Frontal cortex (tissue), 4 donors: Measurements from ENCODE around the gene CLK3. TPM values are rescaled to one million over a fixed set of nuclear protein-coding genes. Genes with fewer than 3 reads are reported as not detected.
"Not testable (repeated sequence)": the region's sequence is repeated elsewhere in the genome, so short reads cannot be mapped to it uniquely, and the experiment has no call there.

Source experiments
- DNase-seq, 2 donors: peaks; one replicate each; pipeline ENCODE4 v3.0.0; 2012; ENCODE audit warnings: low spot score in 2 of 2
- FAIRE-seq: peaks from 2 replicates; lab custom pipeline; 2012; peaks lifted over from hg19 to GRCh38; lab: Jason Lieb, UNC
- total RNA-seq: library from RNA; depleted of rRNA; stranded (reverse); fragments of >200 nt; gene quantifications from one replicate; pipeline ENCODE4 v1.2.3, GENCODE V29; 2014
- donor health status: control.
- donor health status: control.
- donor health status: control.

CLK3 gene
- total RNA-seq, 1 donor from 2014 or later = 26.5 TPM

DNA sequence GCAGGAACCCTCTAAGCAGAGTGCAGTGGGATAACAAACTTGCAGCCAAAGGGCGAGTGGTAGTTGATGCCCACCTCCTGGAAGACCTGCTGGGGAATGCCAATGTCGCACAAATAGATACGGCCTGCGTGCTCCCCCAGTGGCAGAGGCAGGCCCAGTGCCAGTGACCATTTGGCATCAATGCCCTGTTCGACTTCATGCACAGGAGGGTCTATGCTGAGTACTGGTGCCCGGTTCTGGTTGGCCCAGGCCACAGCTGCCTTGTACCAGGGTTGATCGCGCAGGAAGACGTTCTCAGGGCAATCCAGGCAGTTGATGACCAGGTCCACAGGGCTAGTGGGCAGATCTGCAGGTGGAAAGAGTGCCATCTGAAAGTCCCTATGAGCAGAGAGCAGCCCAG, 17.0 kb downstream of the CLK3 start:
- DNase-seq (no peak), FAIRE-seq (no peak)

DNA sequence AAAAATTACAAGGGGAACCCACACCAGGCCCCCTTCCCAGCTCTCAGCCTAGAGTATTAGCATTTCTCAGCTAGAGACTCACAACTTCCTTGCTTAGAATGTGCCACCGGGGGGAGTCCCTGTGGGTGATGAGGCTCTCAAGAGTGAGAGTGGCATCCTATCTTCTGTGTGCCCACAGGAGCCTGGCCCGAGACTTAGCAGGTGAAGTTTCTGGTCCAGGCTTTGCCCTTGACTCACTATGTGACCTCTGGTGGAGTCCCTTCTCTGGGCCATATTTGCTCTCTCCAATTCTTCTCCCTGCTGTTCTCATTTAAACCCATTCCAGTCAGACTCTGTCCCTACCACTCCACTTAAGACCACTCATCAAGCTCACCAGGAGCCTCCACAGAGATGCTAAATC, 18.1 kb downstream of the CLK3 start:
- no peak for DNase-seq
- FAIRE-seq = no peak

DNA sequence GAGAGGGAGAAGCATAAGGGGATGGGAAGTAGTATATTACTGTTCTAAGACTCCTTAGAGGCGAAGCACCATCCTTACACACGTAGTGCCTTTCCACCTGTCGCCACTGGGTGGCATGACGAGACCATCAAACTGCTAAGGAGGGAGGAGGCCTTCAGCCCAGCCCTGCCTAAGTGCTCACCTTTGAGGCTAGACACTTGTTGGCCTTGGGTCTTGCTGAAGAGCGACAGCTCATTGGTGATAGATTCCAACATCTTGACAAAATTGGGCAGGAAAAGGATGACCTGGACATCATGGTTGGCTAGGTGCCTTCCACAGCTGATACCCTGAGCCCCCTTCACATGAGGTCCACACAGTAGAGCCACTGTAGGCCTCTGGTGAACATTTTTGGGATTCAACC, 19.6 kb downstream of the CLK3 start:
- DNase-seq (peak; percentile 52 to 70), FAIRE-seq (no peak)

DNA sequence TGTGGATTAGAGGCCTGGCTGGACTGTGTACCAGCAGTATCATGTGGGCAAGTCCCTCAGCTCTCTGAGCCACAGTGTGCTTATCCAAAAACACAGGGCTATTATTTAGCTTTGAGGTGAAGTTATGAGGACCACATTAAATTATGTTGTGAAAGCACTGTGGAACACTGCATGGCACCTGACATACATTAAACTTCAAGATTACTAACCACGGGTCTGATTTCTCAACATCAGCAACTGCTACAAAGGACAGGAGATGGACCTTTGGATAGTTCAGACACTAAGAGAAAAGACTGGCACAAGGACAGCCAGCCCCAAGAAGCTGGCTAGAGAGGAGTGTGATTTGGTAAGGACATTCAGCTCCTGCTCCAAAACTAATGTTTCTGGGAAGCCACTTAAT, 21.3 kb downstream of the CLK3 start:
- FAIRE-seq (no peak), DNase-seq (no peak)

DNA sequence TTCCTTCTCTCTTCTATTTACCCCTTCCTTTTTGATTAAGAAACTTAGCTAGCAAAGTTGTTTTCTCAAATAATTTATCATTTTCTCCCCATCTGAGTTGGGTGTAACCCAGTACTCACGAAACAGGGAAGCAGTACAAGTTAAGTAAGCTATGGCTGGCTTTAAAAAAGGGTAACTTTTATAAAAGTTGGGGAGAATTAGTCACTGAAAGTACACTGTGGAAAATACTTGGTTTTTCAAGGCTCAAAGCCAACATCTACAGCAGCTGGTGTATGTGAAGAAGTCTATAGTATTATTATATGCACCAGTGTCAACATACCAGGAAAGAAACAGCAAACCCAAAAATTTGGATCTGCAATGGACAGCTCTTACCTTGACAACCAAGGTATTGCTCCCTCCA, 25.5 kb downstream of the CLK3 start:
- FAIRE-seq (no peak), DNase-seq (no peak)

DNA sequence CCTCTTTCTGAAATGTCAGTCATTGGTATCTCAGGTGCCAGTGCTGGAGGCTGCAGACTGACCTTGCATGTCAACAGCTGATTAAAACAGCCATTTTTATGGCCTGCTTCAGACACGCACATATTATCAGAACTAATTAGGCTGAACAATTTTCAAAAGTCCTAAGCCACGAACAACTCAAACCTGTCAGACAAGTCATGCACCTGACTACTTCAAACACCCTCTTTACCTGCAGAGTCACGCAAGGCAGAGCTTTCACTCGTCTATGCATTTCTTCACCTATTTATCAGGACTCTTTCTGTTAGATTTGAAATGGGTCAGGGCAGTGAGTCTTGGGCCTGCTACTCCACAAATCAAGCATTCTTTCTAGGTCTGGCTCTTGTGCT, 26.7 kb downstream of the CLK3 start:
- FAIRE-seq (no peak), DNase-seq (no peak)

DNA sequence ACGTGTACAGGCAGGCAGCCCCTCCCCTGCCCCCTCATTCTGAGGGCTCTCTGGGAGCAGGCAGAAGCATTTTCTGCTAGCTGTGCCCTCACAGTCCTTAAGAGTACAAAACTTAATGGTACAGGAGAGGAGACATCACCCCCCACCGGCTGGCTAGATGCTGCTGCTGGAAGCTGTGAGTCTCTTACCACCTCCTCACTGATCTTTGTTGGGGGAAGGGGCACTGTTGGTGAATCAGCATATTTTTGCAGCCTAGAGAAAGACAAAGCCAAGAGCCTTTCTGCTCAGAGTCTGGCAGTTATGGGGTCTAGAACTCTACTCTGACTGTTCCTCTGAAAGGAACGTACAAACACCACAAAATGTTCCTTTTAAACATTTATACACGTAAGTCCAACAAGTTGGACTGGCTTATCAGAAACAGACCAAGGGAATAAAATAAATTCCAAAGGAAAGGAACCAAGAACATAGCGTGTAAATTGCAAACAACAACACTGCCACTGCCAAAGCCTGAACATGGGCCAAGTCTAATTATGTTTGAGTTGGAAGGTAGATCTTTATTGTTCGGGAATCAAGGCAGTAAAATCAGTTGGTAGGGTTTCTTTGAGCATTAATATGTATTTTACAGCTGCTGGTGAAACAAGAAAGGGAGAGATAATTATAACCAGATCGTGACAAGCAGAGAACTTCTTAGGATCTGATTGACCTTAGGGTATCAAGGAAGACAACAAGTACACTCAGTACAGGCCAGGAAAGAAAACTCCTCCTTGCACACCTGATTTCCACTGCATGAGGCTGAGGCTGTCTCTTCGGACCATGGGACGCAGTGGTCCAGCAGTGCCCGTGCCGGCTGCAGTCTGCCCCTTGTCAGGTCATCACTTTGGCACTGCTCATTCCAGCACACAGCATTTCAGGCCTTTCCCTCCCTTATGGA, 27.4 kb downstream of the CLK3 start:
- DNase-seq (no peak), FAIRE-seq (no peak)

DNA sequence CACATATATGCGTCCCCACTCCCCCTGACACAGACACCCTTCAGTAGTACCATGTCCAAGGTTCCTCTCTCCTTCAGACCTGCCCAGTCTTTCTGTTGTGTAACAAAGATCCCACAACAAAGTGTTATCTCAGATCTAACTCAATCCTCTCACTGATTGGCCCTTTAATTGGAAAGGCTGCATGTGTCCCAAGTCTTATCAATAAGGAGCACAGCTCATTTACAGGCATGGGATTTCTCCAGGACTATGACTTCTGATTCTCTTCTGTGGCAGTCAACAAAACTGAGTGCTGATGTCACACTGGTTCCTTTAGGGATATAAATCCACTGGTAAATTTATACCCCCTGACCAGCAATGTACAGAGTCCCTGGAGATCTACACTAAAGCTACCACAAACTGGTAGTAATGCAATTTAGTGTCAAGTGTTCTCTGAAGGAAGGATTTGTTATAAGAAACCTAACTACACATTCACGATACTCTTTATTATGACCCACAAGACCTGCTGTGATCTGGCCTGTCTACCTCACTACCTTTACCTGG, 28.1 kb downstream of the CLK3 start:
- FAIRE-seq (no peak), DNase-seq (no peak)

DNA sequence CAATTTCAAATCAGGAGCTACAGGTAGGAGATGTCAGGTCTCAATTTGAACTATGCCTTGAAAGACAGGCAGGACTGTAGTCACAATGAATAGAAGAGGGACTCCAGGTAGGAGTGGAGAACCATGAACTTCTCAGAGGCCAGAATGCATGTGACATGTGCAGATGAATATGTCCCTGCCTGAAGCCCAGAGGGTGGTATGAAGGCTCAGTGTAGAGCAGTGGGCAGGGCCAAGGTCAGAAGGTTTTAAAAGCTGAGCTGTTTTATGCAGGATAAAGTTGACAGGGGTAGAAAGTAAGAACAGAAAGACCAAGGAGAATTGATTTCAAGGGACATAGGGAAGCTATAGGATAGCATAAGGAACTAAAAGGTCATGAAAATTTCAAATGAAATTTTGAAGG, 30.8 kb downstream of the CLK3 start:
- no peak for FAIRE-seq
- no peak for DNase-seq

DNA sequence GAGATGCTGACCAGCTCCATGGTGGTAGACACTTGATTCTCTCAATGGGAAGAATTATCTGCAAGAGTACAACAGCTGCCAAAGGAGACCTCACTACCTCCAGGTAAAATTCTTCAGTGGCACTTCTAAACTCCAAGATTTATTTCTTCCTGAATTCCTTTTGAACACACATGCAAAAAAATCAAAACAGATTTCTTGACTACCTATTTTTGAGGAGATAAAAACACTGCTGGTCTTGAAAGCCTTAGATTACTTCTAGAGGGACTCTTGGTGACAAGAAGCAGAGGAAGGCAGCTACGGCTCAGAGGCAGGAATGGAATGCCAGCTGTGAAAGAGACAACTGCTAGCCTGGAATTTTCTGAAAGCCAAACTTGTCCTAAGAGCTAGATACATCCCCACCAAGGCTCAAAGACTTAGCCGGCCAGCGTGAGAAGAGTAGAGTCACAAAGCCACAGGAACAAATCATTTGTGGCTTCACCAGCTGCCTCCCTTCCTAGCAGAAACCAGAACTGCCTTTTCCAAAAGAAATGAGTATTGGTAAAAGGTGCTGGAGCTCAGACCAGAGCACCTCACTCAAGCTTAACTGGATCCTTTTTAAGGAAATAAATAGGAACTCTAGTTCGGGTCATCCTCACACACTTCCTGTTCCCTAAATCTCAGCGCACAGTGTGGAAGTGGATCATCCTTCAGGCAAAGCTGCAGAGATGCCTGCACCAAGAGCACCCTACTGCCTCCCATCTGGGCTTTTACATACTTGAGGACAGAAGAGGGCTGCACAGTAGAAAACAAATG, 32.6 kb downstream of the CLK3 start:
- no peak for DNase-seq
- no peak for FAIRE-seq

DNA sequence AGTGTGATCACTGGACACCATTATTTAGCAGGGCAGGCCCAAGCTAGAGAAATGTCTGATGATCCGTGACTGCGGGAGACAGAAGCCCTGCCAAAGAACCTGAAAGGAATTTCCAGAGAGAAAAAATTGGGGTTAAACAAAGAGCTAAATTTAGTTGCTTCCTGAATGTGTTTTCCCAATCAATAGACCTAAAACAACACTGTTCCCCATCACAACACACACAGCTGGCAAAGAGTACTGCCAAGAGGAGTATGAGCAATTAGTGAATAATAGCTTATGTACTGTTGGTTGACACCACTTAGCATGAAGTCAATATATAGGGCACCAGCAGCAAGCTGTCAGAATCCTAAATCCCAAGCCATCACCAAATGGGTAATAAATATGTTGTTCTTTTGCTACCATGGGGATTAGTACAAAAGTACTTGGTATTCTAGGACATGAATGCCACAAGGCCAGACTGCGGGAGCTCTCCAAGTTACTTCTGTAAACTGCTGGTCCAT, 35.7 kb downstream of the CLK3 start:
- DNase-seq = no peak
- FAIRE-seq = no peak

DNA sequence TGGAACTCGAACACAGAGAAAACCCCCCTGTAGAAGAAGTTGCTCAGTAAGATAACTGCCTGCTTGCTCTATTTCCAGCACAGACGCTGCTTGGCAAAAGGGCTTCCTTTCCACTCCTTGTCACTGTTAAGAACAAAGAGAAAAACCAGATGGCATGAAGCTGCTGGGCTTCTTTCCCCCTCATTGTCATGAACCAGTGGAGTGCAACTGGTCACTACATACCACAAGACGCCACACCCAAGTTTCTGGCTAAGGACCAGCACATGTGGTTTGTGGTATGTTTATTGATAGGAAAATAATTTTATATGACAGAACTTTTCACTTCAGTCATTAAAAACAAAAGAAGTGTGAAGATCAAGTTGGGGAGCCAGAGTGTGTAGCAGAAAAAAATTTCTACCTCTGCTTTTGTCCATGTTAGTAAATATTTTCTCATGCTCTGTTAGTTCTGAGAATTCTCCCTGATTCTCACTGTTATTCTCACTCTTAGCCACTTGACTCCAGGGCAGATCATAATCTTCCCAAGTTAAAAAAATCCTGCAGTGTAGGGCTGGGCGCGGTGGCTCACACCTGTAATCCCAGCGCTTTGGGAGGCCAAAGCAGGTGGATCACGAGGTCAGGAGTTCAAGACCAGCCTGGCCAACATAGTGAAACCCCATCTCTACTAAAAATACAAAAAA, 37.9 kb downstream of the CLK3 start:
- FAIRE-seq = no peak
- no peak for DNase-seq

DNA sequence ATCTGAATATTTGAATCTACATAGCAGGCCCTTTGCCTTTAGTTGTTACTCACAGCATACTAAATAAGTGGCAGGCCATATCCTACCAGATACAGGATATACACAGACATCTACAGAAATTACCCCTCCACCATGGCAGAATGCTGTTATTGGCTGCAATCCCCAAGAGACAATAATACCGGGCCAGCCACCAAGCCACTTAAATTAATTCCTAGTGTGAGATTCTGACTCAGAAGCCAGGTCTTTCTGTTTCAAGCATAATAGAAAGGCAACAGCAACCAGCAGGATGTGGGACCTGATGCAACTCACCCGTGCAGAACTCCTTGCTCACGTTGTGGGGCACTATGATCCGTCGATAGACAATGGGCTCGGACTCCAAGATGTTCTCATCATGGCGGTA, 39.8 kb downstream of the CLK3 start:
- FAIRE-seq (no peak), DNase-seq (no peak)

DNA sequence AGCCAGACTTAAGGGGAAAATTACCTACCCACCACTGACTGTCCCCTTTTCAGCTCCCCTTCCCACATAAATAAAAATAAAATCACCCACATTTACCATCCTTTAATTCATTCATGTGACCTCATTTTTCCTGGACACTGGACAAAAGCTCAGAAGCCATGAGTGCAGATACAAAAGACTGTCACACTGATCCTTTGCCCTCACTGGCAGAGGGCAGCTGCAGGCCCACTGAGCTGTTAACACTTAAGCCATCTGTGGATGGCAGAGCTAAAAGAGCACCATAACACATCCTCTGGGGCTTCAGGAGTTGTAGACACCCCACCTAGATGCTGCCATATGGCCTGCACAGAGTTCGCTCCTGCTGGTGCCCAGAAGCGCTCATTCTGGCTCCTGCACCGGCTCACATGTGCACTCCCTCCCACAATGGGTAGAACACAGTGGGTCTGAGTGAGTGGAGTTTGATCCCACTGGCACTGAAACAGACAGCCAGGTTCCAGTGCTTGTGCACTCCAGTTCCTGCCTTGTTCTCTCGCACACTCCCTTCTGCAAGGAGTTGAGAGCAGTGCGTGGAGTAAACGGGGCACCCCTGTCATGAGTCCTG, 41.4 kb downstream of the CLK3 start:
- FAIRE-seq = no peak
- no peak for DNase-seq

DNA sequence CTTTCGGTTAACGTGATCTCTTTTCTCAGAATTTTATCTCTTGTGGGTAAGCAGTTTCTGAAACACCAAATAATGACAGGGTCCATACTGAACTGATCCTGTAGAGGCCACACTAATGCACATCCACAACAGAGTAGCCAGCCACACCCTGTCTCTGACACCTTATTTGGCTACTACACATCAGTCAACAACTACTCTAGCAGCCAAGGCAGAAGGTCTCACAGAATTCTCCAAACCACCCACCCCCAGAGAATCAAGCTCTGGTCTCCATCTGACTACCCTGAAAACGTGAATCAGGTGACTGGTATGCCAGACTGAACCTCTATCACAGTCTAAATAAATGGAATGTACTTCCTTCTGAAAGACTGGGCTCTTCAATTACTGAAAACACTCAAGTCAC, 42.2 kb downstream of the CLK3 start:
- FAIRE-seq = no peak
- DNase-seq = no peak

DNA sequence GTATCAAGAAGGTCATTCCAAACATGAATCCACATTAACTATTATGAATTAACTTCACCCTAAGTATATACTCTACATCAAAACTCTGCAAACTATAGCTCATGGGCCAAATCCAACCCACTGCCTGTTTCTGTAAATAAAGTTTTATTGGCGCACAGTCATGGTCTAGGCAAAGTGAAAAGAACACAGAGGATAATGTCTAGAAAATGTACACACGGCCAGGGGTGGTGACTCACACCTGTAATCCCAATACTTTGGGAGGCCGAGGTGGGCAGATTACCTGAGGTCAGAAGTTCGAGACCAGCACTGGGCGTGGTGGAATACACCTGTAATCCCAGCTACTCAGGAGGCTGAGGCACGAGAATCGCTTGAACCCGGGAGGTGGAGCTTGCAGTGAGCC, 45.6 kb downstream of the CLK3 start:
- not testable (repeated sequence) for FAIRE-seq

DNA sequence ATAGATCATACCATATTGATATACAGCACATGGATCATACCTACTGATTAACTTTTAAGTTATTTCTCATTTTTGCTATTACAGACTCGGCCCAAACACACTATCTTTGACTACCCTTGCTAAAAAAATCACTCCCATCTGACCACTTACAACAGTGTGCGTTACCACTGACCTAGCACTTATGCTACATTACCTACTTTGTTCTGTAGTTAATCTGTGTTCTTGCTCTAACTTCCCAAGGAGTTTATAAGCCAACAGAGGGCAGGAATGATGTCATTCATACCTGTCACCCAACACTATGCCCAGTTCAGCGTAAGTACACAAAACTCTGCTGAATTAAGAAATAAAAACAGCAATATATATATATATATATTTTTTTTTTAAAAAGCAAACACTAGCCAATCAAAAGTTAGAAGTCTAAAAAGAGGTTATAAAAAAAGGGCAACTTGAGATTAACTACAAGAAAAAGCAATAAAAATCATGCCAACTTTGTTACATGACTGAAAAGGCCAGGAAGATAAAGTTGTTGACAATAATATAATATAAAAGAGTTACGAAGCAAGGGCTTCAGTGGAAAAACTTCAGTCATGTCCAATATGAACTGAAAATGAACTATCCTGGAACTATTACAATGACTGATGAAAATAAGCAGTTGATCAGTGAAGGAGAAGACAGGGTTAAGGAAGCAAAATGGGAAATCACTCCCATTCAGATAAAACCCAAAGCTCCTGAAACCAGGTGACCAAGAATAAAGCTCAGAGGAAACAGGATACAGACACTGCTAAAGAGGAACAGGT, 46.6 kb downstream of the CLK3 start:
- DNase-seq (no peak), FAIRE-seq (no peak)

More for the DNA sequence above, 45.6 kb downstream of the CLK3 start:
- not testable (repeated sequence) for DNase-seq

DNA sequence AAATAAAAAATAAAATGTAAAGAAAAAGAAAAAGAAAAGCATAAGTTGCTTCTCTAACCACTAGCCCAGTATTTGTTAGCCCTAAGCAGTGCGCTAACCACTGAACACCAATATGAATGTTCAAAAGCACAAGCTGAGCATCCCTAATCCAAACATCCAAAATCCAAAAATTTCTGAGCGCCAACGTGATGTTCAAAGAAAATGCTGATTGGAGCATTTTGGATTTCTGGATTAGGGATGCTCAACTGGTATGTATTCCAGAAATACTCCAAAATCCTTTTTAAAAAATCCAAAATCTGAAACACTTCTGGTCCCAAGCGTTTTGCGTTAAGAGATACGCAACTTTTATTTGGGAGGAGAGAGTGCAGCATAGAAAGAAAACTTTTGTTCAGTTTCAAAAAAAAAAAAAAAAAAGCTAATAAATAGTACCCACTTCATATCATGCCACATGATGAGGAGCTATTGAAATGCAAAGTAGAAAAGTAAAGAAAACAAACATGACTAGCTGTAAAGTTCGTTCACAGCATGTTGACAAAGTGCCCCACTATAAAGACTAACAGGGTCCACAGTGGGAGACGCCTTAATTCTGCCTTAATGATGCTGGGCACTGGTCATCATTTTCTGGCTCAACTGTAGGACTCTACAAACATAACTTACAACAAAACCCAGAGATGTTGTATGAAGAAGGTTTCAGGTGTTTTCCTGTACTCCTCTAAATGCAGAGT, 47.8 kb downstream of the CLK3 start:
- FAIRE-seq = no peak

More for the DNA sequence above, 47.8 kb downstream of the CLK3 start:
- DNase-seq = no peak
